H7 (cell line): ENCODE data around the gene CNIH3. TPM values are rescaled to one million over a fixed set of nuclear protein-coding genes. Genes with fewer than 3 reads are reported as not detected.
A peak's percentile ranks its signal among the peaks of the same experiment; 100 is the strongest.
"Not testable (repeated sequence)": the region's sequence is repeated elsewhere in the genome, so short reads cannot be mapped to it uniquely, and the experiment has no call there.

Experiments
- DNase-seq: peaks from one replicate; pipeline ENCODE4 v3.0.0; 2012
- H3K27me3 ChIP-seq: 2 replicates; pipeline ENCODE4 v1.6.0; 2011; ENCODE audit warnings: mild to moderate bottlenecking, low read length; ENCODE audit not compliant: control insufficient read depth, insufficient read depth
- H3K36me3 ChIP-seq: replicated peaks from 2 replicates; pipeline ENCODE4 v1.5.1; 2011; ENCODE audit warnings: low read length; ENCODE audit not compliant: control insufficient read depth, insufficient read depth
- H3K4me3 ChIP-seq: 2 replicates; pipeline ENCODE4 v1.5.1; 2011; ENCODE audit warnings: low read depth, mild to moderate bottlenecking, control low read depth, low read length, moderate library complexity; ENCODE audit not compliant: insufficient read depth
- total RNA-seq: library from RNA; depleted of rRNA; stranded (reverse); fragments of >200 nt; shearing (Covaris generic); gene quantifications from 2 replicates; pipeline ENCODE4 v1.2.3, GENCODE V29; 2014; rRNA removed

The CNIH3 gene
- 4.9 and 5.3 TPM in 2 replicates for total RNA-seq

GRCh38 chr1:224615861-224616755, at the start of gene CNIH3:
TSS of gene CNIH3 (plus strand) at chr1:224616317. CDS start at chr1:224617175, 858 bp downstream.
- peak within 1 kb of the TSS; percentile 67 for H3K4me3 ChIP-seq
- peak; percentile 91 for DNase-seq
- H3K27me3 ChIP-seq, result peaks cover 61% of the 10 kb centered on the region
- no peaks in the 10 kb centered on the region for H3K36me3 ChIP-seq

DNA sequence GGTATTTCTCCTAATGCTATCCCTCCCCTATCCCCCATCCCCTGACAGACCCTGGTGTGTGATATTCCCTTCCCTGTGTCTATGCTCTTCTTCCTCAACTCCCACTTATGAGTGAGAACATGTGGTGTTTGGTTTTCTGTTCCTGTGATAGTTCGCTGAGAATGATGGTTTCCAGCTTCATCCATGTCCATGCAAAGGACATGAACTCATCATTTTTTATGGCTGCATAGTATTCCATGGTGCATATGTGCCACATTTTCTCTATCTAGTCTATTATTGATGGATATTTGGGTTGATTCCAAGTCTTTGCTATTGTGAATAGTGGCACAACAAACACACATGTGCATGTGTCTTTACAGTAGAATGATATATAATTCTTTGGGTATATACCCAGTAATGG, 49.6 kb upstream of the CNIH3 start:
- not testable (repeated sequence) for H3K36me3 ChIP-seq, H3K27me3 ChIP-seq, H3K4me3 ChIP-seq, DNase-seq

- H3K36me3 ChIP-seq, result no peaks in the 10 kb centered on the region
- H3K27me3 ChIP-seq, result no peaks in the 10 kb centered on the region
- no peak overlapping the region for H3K4me3 ChIP-seq
- DNase-seq, result no peak
Observed at GRCh38 chr1:224569276-224569675, 46.8 kb upstream of the CNIH3 start.

GRCh38 chr1:224571975-224572374, 44.1 kb upstream of the CNIH3 start:
- not testable (repeated sequence) for H3K4me3 ChIP-seq, H3K27me3 ChIP-seq, DNase-seq, H3K36me3 ChIP-seq

DNA sequence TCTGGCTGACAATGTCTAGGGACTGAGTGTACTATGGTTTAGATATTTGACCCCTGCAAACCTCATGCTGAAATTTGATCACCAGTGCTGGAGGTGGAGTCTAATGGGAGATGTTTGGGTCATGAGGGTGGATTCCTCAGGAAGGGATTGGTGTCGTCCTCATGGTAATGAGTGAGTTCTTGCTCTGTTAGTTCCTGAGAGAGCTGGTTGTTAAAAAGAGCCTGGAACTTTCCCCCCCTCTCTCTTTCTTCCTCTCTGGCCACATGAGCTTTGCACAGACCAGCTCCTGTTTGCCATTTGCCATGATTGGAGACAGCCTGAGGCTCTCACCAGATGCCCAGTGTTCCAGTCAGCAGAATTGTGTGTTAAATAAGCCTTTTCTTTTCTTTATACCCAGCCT, 36.6 kb upstream of the CNIH3 start:
- Histone ChIP-seq H3K27me3 (no peaks in the 10 kb centered on the region), H3K4me3 (no peak overlapping the region), H3K36me3 (no peaks in the 10 kb centered on the region)
- DNase-seq, result no peak

GRCh38 chr1:224580006-224580405, 36.1 kb upstream of the CNIH3 start:
- DNase-seq, result no peak
- H3K27me3 ChIP-seq, result no peaks in the 10 kb centered on the region
- no peak overlapping the region for H3K4me3 ChIP-seq
- no peaks in the 10 kb centered on the region for H3K36me3 ChIP-seq

DNA sequence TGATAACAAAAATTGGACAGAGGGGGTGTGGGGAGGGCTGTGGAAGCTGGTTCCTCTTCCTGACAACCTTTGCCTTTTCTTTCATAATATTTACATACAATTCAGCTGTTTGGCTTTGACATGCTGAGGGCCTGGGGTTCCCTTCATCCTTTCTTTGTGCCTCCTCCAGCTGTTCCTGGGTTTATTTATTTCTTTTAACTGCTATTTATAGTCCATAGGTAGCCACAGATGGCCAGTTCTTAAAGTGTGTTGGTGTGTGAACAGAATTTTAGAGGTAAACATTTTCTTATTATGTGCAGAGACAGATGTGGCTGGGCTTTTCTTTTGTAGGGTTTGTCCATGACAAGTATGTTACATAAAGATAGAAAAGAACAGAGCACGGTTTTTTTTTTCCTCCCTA, 34.1 kb upstream of the CNIH3 start:
- H3K4me3 ChIP-seq, result no peak overlapping the region
- H3K27me3 ChIP-seq, result no peaks in the 10 kb centered on the region
- no peak for DNase-seq
- no peaks in the 10 kb centered on the region for H3K36me3 ChIP-seq

DNA sequence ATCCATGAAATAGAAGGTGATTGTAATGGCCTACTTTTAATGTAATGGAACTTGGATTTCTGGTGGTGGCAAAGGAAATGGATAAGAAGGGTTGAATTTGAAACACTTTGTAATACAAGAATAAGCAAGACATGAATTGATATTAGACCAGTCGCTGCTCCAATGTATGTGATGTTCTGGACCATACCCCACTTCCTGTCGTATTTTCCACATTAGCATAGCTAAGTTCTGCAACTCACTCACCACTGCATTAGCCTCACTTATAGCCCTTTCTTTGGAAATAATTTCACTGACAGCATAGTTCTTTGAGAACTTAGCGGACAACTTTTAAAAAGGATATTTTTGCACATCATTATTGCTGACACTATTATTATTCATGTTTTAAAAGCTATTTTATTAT, 32.3 kb upstream of the CNIH3 start:
- DNase-seq, result no peak
- Histone ChIP-seq H3K4me3 (no peak overlapping the region), H3K36me3 (no peaks in the 10 kb centered on the region), H3K27me3 (no peaks in the 10 kb centered on the region)

GRCh38 chr1:224585051-224585450, 31.1 kb upstream of the CNIH3 start:
- H3K36me3 ChIP-seq, result no peaks in the 10 kb centered on the region
- DNase-seq, result no peak
- no peaks in the 10 kb centered on the region for H3K27me3 ChIP-seq
- H3K4me3 ChIP-seq, result no peak overlapping the region

- Histone ChIP-seq H3K4me3 (no peak overlapping the region), H3K27me3 (no peaks in the 10 kb centered on the region), H3K36me3 (no peaks in the 10 kb centered on the region)
- DNase-seq, result no peak
Observed at GRCh38 chr1:224587051-224587450, 29.1 kb upstream of the CNIH3 start.

DNA sequence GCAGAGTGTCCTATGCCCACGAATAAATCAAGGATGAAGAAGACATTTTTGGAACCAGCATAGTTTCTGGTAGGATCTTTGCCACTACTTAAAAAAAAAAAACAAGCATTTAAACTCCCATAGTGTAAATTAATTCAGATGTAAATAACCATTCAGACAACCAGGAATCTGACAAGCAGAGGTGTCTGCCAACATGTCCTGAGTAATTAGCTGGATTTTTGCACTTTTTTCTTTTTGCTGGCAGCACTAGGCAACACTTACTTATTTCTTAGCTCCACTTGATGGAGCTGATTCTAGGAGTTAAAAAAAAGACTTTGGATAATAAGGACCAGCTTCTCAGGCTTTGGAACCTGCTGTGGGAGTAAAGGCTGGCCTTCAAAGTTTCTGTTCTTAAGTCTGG, 27.6 kb upstream of the CNIH3 start:
- no peaks in the 10 kb centered on the region for H3K27me3 ChIP-seq
- DNase-seq, result no peak
- no peak overlapping the region for H3K4me3 ChIP-seq
- H3K36me3 ChIP-seq, result no peaks in the 10 kb centered on the region

DNA sequence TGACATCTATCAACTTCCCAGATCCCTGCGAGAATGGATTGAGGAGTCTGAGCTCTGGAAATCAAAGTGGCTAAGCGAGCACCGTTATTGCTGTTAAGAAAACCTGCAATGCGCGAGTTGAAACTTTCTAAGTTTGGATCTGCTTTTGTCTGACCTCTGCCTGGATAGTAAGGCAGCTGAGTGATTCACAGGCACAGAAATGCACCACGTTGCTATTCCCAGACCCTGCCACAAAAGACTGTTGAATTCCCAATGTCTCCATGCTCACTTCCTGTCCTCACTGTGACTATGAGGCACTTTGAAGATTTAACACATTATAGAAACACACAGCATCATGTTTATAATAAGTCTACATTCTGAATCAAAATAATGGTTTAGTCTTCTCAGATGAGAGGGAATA, 27.1 kb upstream of the CNIH3 start:
- no peak for DNase-seq
- no peaks in the 10 kb centered on the region for H3K27me3 ChIP-seq
- H3K4me3 ChIP-seq, result no peak overlapping the region
- H3K36me3 ChIP-seq, result no peaks in the 10 kb centered on the region

DNA sequence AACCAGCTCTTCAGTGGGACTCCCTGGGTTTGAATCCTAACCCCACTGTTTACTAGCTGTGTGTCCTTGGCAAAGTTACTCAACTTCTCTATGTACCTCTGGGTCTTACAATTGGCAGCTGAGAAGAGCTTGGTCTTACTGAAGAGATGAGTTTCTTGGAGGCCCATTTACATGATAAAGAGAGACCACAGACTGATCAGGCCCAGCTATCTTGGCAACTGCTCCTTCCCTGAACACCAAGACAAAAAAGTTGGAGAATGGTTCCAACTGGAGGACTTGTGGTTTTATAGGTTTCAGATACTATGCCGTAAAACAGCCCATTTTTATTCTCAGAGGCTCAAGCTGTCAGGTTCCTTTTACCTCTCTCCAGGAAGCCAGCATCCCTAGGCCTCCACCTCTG, 24.8 kb upstream of the CNIH3 start:
- DNase-seq, result no peak
- Histone ChIP-seq H3K4me3 (no peak overlapping the region), H3K27me3 (no peaks in the 10 kb centered on the region), H3K36me3 (no peaks in the 10 kb centered on the region)

DNA sequence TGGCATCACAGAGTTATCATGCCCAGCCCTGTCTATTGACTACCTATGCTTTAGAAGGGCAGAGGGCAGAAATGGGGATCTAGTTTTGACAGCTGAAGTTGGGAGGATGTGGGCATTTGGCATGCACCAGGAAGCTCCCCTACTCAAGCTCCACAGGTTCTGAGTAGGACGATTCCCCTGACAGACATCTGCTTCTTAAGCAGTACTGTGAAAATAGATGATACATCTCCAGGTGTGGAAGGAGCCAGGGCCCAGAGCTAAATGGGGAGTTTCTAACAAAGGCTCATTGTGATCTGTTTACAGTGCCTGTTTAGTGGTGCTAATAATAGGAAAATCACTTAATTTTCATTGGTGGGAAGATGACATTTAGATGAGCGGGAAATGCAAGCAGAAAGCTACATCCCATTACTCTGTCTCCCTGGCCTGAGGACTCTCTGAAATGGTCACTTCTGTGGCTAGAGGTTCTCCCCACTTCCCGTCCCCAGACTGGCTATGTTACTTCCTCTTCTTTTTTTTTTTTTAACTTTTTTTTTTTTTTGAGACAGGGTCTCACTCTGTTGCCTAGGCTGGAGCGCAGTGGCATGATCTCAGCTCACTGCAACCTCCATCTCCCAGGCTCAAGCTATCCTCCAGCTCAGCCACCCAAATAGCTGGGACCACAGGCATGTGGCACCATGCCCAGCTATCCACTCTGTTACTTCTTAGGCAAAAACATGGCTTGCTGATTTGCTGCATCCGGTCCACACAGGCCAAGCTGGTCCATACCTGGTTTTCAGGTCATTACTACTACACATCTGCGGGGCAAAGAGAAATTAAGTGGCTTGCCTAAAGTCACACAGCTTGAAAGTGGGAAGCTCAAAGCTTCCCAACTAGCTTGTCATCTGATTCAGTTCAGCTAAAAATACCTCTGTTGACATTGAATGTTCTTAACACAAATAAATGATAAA, 23.2 kb upstream of the CNIH3 start:
- no peaks in the 10 kb centered on the region for H3K36me3 ChIP-seq
- H3K27me3 ChIP-seq, result no peaks in the 10 kb centered on the region
- no peak overlapping the region for H3K4me3 ChIP-seq
- no peak for DNase-seq

DNA sequence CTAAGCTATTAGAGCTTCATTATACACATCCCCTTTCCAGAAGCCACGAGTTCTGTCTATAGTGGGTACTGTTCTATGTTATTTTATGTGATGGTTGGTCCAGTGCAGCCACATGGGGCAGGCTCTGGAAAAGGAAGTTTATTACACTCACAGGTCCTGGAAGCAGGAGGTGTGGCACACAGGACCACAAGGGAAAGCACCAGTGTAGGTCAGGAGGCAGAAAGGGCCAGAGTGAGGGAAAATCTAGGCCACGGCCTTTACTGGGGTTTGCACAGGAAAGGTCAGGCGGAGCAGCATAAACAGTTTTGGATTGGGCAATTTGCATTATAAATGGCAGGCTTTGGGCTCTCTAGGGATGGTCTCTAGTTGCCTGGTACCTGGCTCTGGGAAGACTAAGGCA, 21.8 kb upstream of the CNIH3 start:
- DNase-seq, result no peak
- Histone ChIP-seq H3K36me3 (no peaks in the 10 kb centered on the region), H3K27me3 (no peaks in the 10 kb centered on the region), H3K4me3 (no peak overlapping the region)
